GM19240 (cell line): Measurements from ENCODE around the gene TTC3.
"Not testable (repeated sequence)": the region's sequence is repeated elsewhere in the genome, so short reads cannot be mapped to it uniquely, and the experiment has no call there.

Experiments
- DNase-seq: peaks from one replicate; pipeline ENCODE4 v3.0.0; 2011; ENCODE audit warnings: low spot score; ENCODE audit not compliant: insufficient read length

TTC3 gene

DNA sequence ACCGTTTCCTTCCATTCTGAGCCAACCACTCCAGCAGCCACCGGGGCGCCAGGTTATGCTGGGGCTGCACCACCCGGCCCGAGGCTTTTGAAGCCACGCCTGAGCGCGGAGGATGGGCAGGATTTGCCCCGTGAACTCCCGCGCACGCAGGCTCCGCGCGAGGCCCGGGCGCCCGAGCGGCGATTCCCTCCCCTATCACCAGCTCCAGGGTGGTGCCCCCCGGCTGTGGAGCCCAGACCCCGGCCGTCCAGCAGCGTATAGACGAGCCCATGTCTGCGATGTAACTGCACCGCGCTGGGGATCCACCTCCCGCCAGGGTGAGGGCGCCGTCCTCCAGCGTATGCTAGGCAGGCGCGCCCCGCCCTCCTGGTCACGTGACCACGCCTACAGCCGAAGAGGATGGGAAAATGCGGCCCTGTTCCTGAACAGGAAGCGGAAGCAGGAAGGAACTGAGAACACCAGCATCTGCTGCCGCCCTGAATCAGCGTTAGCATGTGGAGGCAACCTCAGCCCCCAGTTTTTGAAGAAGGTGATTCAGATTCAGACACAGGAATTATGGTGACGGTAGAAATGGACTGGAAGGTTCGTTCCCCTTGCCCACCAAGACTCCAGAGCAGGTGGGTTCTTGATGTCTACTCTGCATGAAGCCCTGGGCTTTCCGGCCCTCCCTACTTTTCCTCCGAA, 148.1 kb downstream of the TTC3 start:
- DNase-seq = peak; percentile 79

DNA sequence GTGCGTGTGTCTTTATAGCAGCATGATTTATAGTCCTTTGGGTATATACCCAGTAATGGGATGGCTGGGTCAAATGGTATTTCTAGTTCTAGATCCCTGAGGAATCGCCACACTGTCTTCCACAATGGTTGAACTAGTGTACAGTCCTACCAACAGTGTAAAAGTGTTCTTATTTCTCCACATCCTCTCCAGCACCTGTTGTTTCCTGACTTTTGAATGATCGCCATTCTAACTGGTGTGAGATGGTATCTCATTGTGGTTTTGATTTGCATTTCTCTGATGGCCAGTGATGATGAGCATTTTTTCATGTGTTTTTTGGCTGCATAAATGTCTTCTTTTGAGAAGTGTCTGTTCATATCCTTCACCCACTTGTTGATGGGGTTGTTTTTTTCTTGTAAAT, 149.2 kb downstream of the TTC3 start:
- DNase-seq = not testable (repeated sequence)

DNA sequence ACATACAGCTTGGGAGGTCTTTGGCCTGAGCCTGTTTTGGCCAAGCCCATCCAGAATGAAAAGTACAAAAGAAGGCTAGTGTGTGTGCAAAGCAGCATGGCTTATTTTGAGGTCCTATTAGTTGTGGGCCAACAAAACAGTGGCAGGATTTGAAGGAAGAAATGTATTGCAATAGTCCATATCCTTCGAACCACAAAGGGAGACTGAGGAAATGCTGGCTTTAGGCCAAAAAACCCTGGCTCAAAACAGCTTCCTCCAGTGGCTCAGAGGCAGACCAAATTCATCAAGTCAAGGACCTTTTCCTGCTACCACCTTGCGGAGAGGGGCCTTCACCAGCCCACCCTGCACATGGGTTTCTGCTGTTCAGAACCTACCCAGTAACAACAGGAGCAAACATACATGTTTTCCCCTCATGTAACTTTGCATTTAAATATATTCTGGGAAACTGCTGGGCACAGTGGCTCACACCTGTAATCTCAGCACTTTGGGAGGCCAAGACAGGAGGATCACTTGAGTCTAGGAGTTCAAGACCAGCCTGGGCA, 150.8 kb downstream of the TTC3 start:
- no peak for DNase-seq

DNA sequence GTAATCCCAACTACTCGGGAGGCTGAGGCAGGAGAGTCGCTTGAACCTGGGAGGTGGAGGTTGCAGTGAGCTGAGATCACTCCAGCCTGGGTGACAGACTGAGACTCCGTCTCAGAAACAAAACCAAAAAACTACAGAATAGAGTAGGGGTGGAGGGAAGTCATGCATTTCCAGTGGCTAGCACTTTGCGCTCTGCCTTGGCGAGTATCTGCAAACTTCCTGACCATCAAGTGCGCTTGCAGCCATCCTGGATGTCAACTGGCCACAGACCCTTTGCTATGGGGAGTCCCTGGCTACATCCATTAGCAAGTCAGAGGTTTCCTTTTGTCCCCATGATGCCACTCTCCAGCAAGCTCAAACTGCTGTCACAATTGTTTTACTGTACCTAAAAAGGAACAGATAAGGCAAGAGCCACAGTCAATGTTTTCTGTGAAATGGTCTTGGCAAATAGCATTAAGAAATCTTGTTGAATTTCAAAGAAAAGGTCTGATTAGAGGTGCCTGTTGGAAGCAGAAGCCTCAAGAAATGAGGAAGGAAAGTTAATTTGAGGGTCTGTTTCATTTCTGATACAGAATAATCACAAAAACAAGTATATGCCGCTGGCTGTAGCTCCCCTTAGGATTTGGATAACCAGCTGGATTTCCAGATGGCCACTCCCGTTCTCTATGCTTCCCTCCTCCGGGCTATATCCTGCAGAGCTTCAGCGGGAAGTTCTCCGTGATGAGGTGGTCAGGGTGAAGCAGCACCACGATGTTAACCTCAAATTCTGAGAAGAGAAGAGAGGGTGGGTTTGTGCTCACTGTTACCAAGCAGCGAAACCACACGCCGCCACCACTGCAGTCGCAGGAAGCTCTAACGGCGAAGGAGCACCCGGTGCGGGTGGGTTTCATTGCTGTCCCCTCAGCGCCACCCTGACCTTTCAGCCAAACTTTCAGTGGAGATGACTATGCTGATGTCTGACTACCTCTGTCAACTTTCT, 152.1 kb downstream of the TTC3 start:
- DNase-seq = no peak

DNA sequence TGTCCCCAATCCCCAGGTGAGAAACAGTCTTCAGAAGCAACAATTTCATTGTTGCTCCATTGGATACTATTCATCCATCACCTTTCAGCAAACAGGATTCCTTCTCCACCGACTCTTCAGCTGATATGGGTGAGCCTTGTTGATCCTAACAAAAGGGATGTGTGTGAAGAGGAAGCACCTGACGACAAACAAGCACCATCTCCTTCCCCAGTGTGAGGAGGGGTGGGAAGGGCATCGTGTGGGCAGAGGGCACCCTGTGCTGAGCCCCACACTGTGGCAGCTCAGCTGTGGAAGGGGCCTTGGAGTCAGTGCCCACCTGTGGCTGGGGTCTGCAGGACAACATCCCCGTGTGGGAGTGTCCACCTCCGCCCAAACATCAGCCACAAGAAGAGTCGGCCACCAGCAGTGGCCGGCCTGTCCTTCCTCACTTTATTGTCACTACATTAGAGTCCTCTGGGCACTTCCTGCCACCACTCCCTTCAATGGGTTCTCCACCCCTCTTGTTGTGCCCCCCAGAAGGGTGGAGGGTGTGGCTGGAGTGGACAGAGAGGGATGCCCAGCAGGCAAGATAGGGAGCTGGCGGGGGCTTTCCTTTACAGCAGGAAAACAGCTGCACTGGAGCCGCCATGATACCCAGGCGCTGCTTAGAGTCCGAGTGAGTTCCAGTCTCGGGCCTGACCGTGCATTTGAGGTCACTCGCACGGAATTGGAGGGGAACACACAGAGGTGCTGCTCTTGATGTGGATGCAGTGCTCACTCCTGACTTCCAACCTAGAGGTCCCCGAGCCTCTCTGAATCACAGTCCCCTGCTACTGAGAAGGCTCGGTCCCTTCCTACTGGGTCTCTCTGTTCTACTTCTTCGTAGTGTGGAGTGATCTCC, 153.2 kb downstream of the TTC3 start:
- DNase-seq = no peak

DNA sequence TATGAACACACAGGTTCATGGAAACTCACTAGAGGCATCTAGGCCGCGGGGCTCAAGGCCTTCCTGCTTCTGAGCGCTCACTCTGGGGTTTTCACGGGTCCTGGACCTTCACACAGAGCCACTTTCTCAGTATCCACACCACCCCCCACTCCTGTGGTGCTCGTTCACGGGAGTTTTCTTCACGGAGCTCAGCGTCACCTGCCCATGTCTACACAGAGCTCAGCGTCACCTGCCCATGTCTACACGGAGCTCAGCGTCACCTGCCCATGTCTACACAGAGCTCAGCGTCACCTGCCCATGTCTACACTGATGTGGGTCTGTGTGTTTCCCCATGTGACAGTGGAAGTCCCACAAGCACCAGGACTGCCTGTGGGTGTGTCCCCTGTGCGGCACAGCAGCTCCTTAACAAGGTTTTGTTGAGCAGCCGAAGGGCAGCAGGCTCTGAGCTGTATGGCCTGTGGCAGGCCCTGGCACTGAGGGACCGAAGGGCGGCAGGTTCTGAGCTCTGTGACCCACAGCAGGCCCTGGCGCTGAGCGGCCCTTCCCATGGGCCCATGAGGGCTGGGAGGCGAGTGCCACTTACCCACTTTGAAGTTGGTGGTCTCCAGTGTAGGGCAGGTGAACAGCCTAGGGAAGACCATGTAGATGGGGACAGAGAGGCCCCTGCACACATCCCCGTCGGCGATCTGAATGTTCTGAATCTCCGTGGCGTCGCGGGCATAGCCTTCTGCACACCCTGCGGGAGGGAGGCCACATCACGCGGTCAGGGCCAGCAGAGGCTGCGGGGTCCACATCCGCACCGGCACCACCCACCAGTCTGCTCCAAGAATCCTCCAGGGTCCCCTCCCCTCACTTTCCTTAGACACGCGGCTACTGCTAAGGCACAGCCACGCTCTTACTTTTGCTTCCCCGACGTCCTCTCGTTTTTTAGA, 154.3 kb downstream of the TTC3 start:
- DNase-seq = no peak

DNA sequence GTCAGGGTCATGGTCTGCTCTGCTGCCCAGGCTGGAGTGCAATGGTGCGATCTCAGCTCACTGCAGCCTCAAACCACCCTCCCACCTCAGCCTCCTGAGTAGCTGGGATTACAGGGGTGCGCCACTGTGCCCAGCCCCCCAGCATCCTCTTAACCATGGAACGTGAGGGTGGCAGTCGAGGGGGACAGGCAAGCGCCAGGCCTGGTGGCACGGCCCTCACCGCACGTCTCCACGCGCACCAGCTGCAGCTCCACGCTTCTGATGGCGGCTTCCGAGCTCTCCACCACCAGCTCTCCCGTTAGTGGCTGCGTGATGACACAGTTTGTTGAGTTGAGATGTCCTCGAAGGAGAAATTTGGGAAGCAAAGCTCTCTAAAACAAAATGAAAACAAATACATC, 154.9 kb downstream of the TTC3 start:
- DNase-seq = no peak

DNA sequence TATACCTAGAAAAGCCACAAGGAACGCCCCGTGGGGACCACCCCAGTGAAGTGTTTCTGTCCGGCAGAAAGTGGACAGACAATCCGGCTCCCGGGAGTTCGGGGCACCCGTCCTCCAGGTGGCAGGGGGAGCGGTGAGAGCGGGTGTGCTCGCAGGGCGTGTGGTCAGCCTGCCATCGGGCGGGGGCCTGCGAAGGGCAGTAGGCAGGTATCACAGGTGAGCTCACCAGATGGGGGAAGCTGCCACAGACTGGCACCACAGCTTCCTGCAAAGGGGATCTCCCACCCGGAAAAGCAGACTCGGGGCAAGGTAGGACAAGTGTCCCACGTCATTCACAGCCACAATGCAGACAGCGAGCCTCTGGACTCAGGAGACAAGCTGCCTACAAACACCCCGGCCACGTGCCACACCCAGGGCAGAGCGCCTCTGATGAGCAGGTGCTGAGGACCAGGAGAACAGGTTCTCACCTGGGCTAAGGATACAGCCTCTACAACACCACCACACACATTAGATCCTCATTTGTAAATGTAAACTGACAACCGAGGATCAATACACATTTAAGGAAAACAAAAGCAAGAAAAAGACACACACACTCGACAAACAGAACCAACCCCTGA, 157.7 kb downstream of the TTC3 start:
- DNase-seq = no peak

DNA sequence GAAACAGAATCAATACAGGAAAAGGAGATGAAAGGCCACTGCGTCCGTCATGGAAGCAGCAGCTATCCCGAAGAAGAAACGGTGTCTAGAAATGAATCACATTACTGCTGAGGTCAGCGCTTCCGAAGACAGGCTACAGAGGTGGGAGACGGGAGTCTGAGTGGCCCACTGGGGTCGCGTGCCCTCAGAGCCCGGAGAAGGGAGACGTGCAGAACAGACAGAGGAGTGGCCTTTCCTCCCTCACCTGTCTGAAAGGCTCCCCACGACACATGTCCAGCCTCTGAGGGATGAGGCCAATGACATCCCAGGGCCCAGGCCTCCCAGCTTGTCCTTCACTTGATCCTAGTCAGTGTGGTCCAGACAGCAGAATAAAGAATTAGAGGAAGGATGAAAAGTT, 158.2 kb downstream of the TTC3 start:
- DNase-seq = no peak

DNA sequence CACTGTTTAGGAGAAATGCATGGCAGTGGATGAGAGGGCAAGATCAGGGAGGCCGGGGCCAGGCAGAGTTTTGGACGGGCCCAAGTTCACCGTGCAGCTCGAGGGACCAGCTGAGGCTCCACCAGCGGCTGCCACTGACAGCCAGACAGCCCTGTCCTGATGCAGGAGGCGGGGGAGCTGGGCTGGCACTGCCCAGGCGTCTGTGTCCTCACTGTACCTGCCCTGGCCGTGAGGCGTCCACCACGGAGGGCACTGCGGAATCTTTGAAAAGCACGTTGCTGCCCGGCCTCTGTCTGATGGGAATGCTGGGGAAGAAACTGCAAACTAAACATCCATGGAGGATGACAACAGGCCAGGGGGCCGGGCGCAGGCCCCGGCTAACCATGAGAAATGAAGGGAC, 158.6 kb downstream of the TTC3 start:
- no peak for DNase-seq

DNA sequence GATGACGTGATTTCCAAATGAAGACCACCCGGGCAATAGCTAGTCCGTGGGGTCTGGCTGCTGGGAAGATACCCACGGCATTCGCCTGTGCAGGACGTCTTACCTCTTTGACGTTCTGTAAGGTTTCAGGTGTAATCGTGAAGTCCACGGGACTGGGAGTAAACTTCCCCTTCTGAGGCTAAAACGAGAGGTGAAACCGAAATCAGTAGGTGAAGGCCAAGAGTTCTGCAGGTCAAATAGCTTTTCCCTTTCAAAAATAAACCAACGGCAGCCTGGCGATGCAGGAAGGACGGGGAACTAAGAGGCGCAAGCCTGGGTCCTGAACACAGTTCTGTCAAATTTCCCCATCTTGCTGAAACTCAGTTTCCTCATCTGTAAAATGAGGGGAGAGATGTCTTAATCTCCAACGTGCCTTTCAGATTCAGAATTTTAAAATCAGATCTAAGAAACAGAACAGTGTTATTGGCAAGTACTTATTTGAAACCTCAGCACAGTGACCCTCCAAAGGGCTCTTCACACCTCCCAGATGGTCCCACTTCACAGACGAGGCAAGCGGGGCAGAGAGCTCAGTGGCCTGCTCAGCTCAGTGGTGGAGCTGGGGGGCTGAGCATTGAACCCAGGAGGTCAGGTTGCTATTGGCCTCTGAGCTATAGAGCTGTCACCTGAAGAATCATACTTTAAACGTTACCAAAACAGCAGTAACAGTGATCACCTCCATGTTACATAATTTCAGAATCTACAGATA, 159.4 kb downstream of the TTC3 start:
- DNase-seq = peak; percentile 45

DNA sequence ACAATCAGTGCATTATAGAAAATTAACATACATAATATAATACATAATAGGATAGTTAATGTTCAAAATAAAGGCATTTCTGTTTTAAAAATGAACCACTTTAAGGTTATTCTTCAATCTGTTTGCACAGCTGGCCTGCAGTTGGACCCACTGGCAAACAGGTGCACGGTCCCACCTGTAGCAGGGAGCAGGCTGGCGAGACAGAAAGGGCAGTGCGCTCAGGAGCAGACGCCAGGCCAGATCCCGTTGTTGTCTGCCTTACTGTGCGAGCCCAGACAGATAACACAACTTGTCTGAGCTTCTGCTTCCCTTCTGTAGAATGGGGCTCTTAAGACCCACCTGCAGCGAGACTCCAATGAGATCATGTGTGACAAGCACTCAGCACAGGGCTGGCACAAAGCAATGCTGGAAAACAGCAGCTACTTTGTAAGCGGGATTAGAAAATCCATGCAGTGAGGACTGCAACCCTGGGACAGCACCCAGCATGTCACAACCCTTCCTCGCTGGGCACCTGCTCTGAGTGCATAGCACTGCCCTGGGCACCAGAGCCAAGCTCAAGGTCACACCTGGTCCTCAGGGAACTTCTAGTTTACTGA, 160.6 kb downstream of the TTC3 start:
- DNase-seq = no peak

DNA sequence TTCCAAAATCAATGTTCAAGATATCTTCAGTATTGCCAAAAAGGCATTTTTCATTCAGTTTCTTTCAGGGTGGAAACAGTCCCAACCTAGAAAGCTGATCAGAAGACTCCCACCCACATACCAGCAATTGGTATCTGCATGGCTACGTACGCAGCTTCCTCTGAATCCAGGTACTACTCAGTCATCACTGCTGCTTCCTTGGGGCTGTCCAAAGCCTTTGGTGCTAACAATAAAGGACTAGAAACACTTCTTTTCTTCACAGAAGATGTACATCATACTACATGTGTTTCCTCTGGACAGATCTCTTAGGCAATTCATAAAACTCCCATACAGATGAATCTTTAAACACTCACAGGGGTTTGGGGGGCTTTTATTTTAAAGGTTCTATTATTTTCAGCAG, 164.3 kb downstream of the TTC3 start:
- no peak for DNase-seq

DNA sequence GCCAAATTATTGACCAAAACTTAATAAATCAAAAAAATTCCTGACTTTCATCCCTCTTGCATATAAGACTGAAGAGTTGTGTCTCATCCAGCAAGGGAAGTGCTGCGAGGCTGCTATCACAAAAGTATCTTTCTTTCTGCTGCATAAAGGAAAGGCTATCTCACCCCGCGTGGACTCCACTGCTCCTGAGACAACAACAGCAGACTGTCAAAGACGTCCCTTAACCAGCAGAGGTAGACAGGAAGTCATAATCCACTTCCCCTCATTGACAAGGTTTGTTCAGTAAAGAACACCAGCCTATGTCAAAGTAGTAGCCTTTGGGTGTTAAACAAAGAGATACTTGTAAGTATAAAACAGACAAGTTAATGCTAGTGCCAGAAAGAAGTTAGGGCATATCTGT, 164.7 kb downstream of the TTC3 start:
- no peak for DNase-seq

DNA sequence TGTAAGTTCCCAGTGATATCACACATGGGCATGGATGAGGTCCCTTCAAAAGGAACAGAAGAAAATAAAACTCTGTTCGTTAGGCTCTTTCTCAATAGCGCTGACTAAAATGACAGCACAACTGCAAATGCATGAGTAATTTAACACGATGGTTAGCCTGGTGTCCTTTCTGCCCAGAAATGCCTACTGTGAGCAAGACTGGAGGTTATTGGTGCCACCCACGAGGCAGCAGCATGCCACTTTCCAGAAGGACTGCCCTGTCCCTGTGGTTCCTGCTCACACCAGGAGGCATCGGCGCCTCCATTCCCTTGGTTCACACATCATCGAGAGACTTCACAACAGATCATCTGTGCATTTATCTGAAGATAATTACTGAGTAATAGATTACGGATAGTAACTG, 167.9 kb downstream of the TTC3 start:
- DNase-seq = no peak

DNA sequence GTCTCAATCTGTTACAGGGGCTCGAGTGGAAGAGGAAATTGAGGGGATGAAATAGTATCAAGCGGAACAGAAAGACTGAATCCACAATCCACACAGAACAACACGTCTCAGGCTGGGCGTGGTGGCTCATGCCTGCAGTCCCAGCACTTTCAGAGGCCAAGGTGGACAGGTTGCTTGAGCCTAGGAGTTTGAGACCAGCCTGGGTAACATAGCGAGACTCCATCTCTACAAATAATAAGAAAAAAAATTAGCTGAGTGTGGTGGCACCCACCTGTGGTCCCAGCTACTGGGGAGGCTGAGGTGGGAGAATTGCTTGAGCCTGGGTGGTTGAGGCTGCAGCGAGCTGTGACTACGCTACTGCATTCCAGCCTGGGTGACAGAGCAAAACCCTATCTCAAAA, 168.4 kb downstream of the TTC3 start:
- no peak for DNase-seq

DNA sequence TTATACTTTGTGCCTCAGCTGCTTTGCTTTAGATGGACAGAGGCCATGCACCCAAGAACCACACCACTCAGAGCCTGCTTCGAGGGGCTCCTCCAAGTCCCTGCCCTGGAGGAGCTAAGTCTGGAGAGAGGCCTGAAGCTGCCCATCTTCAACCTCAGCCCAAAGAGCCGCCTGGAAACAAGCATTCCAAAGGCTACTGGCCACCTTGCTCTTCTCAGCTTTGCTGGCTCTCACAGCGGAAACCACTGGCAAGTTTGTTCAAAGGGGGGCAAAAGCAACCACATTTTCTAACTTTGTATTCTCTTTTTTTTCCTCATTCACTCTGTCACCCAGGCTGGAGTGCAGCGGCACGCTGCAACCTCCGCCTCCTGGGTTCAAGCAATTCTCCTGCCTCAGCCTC, 170.9 kb downstream of the TTC3 start:
- no peak for DNase-seq

DNA sequence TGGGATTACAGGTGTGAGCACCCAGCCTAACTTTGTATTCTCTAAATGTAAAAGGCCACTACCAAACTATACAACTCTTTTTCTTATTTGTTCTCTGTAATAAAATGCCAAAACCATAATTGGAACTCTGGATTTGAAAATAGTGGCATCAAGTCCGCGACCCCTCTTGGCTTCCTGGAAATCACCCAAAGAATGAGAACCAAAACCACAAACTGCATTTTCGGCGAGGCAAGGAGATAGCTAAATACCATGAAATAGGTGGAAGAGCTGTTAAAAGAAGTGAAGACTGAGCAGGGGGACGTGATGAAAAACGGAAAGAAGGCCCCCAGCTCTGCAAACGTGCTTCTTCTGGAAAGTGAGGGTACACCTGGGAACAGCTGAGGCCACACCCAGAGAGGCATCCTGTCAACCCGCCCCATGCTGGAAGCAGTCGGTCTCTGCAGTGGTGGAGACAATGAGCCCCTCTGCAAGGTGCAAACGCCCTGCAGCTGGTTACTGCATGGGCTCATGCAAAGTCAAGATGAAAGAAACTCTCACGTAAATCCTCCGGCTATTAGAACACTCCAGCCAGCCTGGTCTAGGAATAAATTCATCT, 171.5 kb downstream of the TTC3 start:
- no peak for DNase-seq
